PC-9 (cell line): ENCODE results near the gene RNLS. TPM values are rescaled to one million over a fixed set of nuclear protein-coding genes. Genes with fewer than 3 reads are reported as not detected.

Experiments used
- BruUV-seq: library from RNA; stranded (reverse); fragments of 400-500 nt; replicated peaks from 2 replicates; lab custom pipeline; 2021; lab: Mats Ljungman, UMichigan
- CTCF ChIA-PET: fragments of 300-600 bp; sonication (Branson Sonifier 250); formaldehyde crosslinking; loops from one replicate; lab custom pipeline; 2022; ENCODE audit warnings: antibody characterized with exemption; lab: Charles Lee
- POLR2A ChIA-PET: fragments of 300-600 bp; sonication (Branson Sonifier 250); formaldehyde crosslinking; loops from one replicate; lab custom pipeline; 2022; ENCODE audit warnings: antibody characterized with exemption; ENCODE audit not compliant: unreplicated experiment; lab: Charles Lee
- DNase-seq, 2 experiments: peaks; one replicate each; pipeline versions ENCODE4 v3.0.0 to v3.0.0-alpha.2; 2015 to 2022; ENCODE audit warnings: mixed read lengths in 1 of 2
- H2AFZ ChIP-seq: fragments of 200-600 bp; sonication (generic); 2 replicates; pipeline ENCODE4 v1.8.1; 2017; ENCODE audit warnings: antibody characterized with exemption
- H3F3A ChIP-seq: fragments of 200-600 bp; sonication (generic); 2 replicates; pipeline ENCODE4 v1.8.1; 2017; ENCODE audit warnings: antibody characterized with exemption, mild to moderate bottlenecking, low read depth; ENCODE audit not compliant: insufficient read depth
- H3K27ac ChIP-seq: fragments of 200-600 bp; sonication (generic); 2 replicates; pipeline ENCODE4 v1.6.1; 2016; ENCODE audit warnings: mixed run types
- H3K27me3 ChIP-seq: fragments of 200-600 bp; sonication (generic); 2 replicates; pipeline ENCODE4 v1.6.1; 2016; ENCODE audit warnings: low read depth, mixed run types; ENCODE audit not compliant: insufficient read depth
- H3K36me3 ChIP-seq: fragments of 200-600 bp; sonication (generic); 2 replicates; pipeline ENCODE4 v1.6.1; 2016; ENCODE audit warnings: low read depth, mixed run types
- H3K4me1 ChIP-seq: fragments of 200-600 bp; sonication (generic); replicated peaks from 2 replicates; pipeline ENCODE4 v1.6.1; 2016; ENCODE audit warnings: mixed run types; ENCODE audit not compliant: insufficient read depth
- H3K4me2 ChIP-seq: fragments of 200-600 bp; sonication (generic); 2 replicates; pipeline ENCODE4 v1.6.1; 2017; ENCODE audit warnings: mixed run types
- H3K4me3 ChIP-seq: fragments of 200-600 bp; sonication (generic); 2 replicates; pipeline ENCODE4 v1.6.1; 2016; ENCODE audit warnings: mixed run types
- H3K79me2 ChIP-seq: fragments of 200-600 bp; sonication (generic); 2 replicates; pipeline ENCODE4 v1.6.1; 2017; ENCODE audit warnings: low read depth, mixed run types
- H3K9me2 ChIP-seq: fragments of 200-600 bp; sonication (generic); 2 replicates; pipeline ENCODE4 v1.8.1; 2017; ENCODE audit warnings: mild to moderate bottlenecking; ENCODE audit not compliant: insufficient read depth
- H3K9me3 ChIP-seq: fragments of 200-600 bp; sonication (generic); 2 replicates; pipeline ENCODE4 v1.8.1; 2016; ENCODE audit warnings: low read depth; ENCODE audit not compliant: insufficient read depth
- H4K20me1 ChIP-seq: fragments of 200-600 bp; sonication (generic); 2 replicates; pipeline ENCODE4 v1.8.1; 2017; ENCODE audit not compliant: insufficient read depth
- CTCF ChIP-seq: fragments of 200-600 bp; sonication (generic); conservative IDR thresholded peaks from 2 replicates; pipeline ENCODE4 v1.6.1; 2017; ENCODE audit warnings: mixed run types, antibody characterized with exemption, mild to moderate bottlenecking, moderate library complexity
- EZH2 ChIP-seq: fragments of 200-600 bp; sonication (generic); IDR thresholded peaks from 2 replicates; pipeline ENCODE4 v1.8.0; 2017; ENCODE audit warnings: antibody characterized with exemption, low read depth
- intact Hi-C: fragments of 100-400 bp; cut with micrococcal nuclease; formaldehyde crosslinking; loops from one replicate; pipeline ENCODE4 v1.10.0; 2022; ENCODE audit not compliant: unreplicated experiment
- total RNA-seq: library from RNA; stranded (reverse); gene quantifications from 2 replicates; pipeline ENCODE4 v1.2.3, GENCODE V29; 2021

RNLS gene
- total RNA-seq, 1 experiment from 2014 or later: not detected

DNA sequence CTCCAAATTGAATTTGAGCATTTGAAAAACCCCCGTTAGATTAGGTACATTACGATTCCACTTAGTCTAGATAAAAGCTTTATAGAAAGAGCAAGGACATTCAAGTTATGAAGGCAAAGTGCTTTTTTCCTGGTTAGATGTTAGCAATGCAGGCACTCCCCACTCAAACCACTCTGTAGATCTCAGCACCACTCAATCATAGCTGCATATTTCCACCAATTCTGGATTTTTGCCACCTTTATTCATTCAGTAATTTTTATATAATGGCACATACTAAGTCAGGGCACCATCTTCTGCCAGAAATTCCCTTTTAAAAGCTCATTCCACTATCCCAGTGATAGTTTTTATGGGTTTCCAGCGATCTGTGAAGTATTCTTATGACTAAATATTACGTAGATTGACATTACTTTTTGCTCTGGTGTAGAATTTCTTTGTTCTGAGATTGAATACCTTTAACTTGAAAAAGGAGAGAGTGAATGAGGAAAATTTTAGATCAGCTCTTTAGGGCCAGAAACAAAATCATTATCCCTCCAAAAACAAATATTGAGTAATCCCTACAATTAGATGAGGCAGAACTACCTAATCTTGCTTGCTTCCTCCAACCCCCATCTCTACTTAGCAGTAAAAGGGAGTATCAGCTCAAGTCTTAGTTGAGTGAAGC is 51.6 kb downstream of the RNLS start:
- ChIA-PET POLR2A (no interaction called here), CTCF (no interaction called here)

GRCh38 chr10:88530629-88531391 is 52.3 kb downstream of the RNLS start:
- Histone ChIP-seq H4K20me1 (no peaks in the 10 kb centered on the region), H3K4me3 (no peak overlapping the region), H3K79me2 (no peaks in the 10 kb centered on the region), H2AFZ (no peak overlapping the region), H3K9me2 (no peaks in the 10 kb centered on the region), H3K4me1 (peaks cover 7% of the 10 kb centered on the region), H3K9me3 (no peaks in the 10 kb centered on the region), H3K36me3 (no peaks in the 10 kb centered on the region), H3K4me2 (no peak overlapping the region), H3F3A (no peaks in the 10 kb centered on the region), H3K27ac (no peak overlapping the region), H3K27me3 (no peaks in the 10 kb centered on the region)
- DNase-seq: no peak
- intact Hi-C loops: no loop called here
- no peak for TF ChIP-seq CTCF
- no peak for TF ChIP-seq EZH2
- ChIA-PET POLR2A (no interaction called here), CTCF (no interaction called here)
- BruUV-seq: no TSS peak

More for the DNA sequence above, 51.6 kb downstream of the RNLS start:
- no peak for DNase-seq
- TF ChIP-seq CTCF: no peak
- TF ChIP-seq EZH2: no peak
- H3K36me3 ChIP-seq: no peaks in the 10 kb centered on the region
- H3K27me3 ChIP-seq: no peaks in the 10 kb centered on the region
- no peak overlapping the region for H3K27ac ChIP-seq
- no peaks in the 10 kb centered on the region for H3F3A ChIP-seq
- no peaks in the 10 kb centered on the region for H3K4me1 ChIP-seq
- H3K9me2 ChIP-seq: no peaks in the 10 kb centered on the region
- H3K9me3 ChIP-seq: no peaks in the 10 kb centered on the region
- H3K4me2 ChIP-seq: no peak overlapping the region
- H3K79me2 ChIP-seq: no peaks in the 10 kb centered on the region
- no TSS peak for BruUV-seq
- no peak overlapping the region for H2AFZ ChIP-seq
- H3K4me3 ChIP-seq: no peak overlapping the region
- no peaks in the 10 kb centered on the region for H4K20me1 ChIP-seq
- intact Hi-C loops: no loop called here

DNA sequence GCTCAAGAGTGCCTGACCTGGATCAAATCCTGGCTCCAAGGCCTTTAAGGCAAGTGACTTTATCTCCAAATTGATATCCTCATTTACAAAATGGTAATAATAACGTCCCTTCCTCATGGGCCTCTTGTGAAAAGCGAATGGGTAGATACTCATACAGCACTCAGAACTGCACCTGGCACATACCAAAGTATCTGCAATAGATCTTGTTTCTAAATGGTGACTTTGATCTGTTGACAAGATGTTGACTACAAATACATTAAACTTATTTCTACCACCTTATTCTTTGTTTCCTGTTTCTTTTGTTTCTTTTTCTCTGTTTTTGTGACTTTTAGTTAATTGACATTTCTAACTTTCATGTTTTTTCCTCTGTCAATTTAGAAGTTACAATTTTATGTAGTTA is 53.0 kb downstream of the RNLS start:
- H2AFZ ChIP-seq: no peak overlapping the region
- H3K27ac ChIP-seq: no peak overlapping the region
- POLR2A ChIA-PET: no interaction called here
- no peaks in the 10 kb centered on the region for H3K27me3 ChIP-seq
- no peaks in the 10 kb centered on the region for H3K79me2 ChIP-seq
- CTCF ChIA-PET: no interaction called here
- H3K4me1 ChIP-seq: peaks cover 13% of the 10 kb centered on the region
- no peaks in the 10 kb centered on the region for H3K9me2 ChIP-seq
- 0 out of 2 replicates have a peak, but pooled peaks cover 3% of the 10 kb centered on the region for H3F3A ChIP-seq
- BruUV-seq: no TSS peak
- H3K4me3 ChIP-seq: no peak overlapping the region
- TF ChIP-seq EZH2 (no peak), CTCF (no peak)
- no peaks in the 10 kb centered on the region for H4K20me1 ChIP-seq
- H3K4me2 ChIP-seq: no peak overlapping the region
- no peaks in the 10 kb centered on the region for H3K36me3 ChIP-seq
- DNase-seq: no peak
- H3K9me3 ChIP-seq: no peaks in the 10 kb centered on the region
- intact Hi-C loops: no loop called here
